GM12878 (cell line): ENCODE data around the gene MAFB. TPM values are rescaled to one million over a fixed set of nuclear protein-coding genes. Genes with fewer than 3 reads are reported as not detected.

Experiments
- ATAC-seq: fragments of 200-7000 bp; cut with Tn5 transposase; 3 replicates; pipeline ENCODE4 v1.9.1; 2020; ENCODE audit warnings: mild to moderate bottlenecking, moderate library complexity
- BruUV-seq: library from RNA; stranded (reverse); fragments of 400-500 nt; replicated peaks from 2 replicates; lab custom pipeline; 2021; lab: Mats Ljungman, UMichigan
- CTCF ChIA-PET: fragments of 300-600 bp; sonication (Branson Sonifier 250); formaldehyde crosslinking; extraction: SDS; loops from one replicate; lab custom pipeline; 2021; ENCODE audit warnings: inconsistent platforms; lab: Yijun Ruan, JAX
- POLR2A ChIA-PET: fragments of 350-600 bp; formaldehyde crosslinking; extraction: SDS; loops from one replicate; lab custom pipeline; 2021; ENCODE audit warnings: inconsistent platforms; lab: Charles Lee
- RAD21 ChIA-PET: fragments of 300-600 bp; sonication (Branson Sonifier 250); formaldehyde crosslinking; loops from one replicate; lab custom pipeline; 2023; ENCODE audit warnings: antibody characterized with exemption; ENCODE audit not compliant: unreplicated experiment; lab: Charles Lee
- SMC1A ChIA-PET: fragments of 300-600 bp; sonication (Branson Sonifier 250); formaldehyde crosslinking; loops from one replicate; lab custom pipeline; 2023; ENCODE audit not compliant: unreplicated experiment, uncharacterized antibody; lab: Charles Lee
- DNase-seq: peaks from one replicate; pipeline ENCODE4 v3.0.0-alpha.2; 2011; ENCODE audit warnings: low read depth, low spot score
- FAIRE-seq: peaks from 3 replicates; lab custom pipeline; 2011; peaks lifted over from hg19 to GRCh38; lab: Jason Lieb, UNC
- H2AFZ ChIP-seq: 2 replicates; pipeline ENCODE4 v1.6.0; 2011; ENCODE audit warnings: low read depth, low read length, control low read depth; ENCODE audit not compliant: control insufficient read depth
- H3K27ac ChIP-seq: 2 replicates; pipeline ENCODE4 v1.5.1; 2011; ENCODE audit warnings: control low read depth; ENCODE audit not compliant: control insufficient read depth, insufficient read depth
- H3K27me3 ChIP-seq, 2 experiments: replicated peaks in 1 of 2; 2 replicates each; pipeline versions ENCODE4 v1.6.0 to v1.6.1; 2011; ENCODE audit warnings: low read length in 1 of 2; ENCODE audit not compliant: control insufficient read depth in 2 of 2, insufficient read depth in 2 of 2
- H3K36me3 ChIP-seq, 2 experiments: 2 replicates each; pipeline ENCODE4 v1.5.1; 2011; ENCODE audit warnings: low read length in 1 of 2; ENCODE audit not compliant: control insufficient read depth in 2 of 2, insufficient read depth in 2 of 2
- H3K4me1 ChIP-seq: 2 replicates; pipeline ENCODE4 v1.6.1; 2011; ENCODE audit warnings: mild to moderate bottlenecking, low read length, moderate library complexity, mixed read lengths; ENCODE audit not compliant: control insufficient read depth, insufficient read depth
- H3K4me2 ChIP-seq: 2 replicates; pipeline ENCODE4 v1.6.0; 2011; ENCODE audit warnings: control low read depth; ENCODE audit not compliant: control insufficient read depth, insufficient read depth
- H3K4me3 ChIP-seq: fragments of 200-600 bp; sonication (generic); 2 replicates; pipeline ENCODE4 v1.5.1; 2016
- H3K79me2 ChIP-seq: 2 replicates; pipeline ENCODE4 v1.6.0; 2011; ENCODE audit warnings: low read length; ENCODE audit not compliant: control insufficient read depth, insufficient read depth
- H3K9ac ChIP-seq: 2 replicates; pipeline ENCODE4 v1.8.0; 2011; ENCODE audit warnings: low read length, control low read depth, mixed read lengths; ENCODE audit not compliant: control insufficient read depth, insufficient read depth
- H3K9me3 ChIP-seq: replicated peaks from 3 replicates; pipeline ENCODE4 v1.5.1; 2011; ENCODE audit warnings: mild to moderate bottlenecking, low read length; ENCODE audit not compliant: control insufficient read depth, insufficient read depth
- H4K20me1 ChIP-seq: 2 replicates; pipeline ENCODE4 v1.6.0; 2011; ENCODE audit not compliant: control insufficient read depth, insufficient read depth
- ATF7 ChIP-seq: fragments of 450-650 bp; IDR thresholded peaks from 2 replicates; pipeline ENCODE4 v1.6.1; 2016; ENCODE audit warnings: low read depth, mild to moderate bottlenecking
- CBX5 ChIP-seq: sonication (generic); IDR thresholded peaks from 2 replicates; pipeline ENCODE4 v1.6.1; 2016; ENCODE audit warnings: low read depth, moderate library complexity, mild to moderate bottlenecking, inconsistent platforms
- CREB1 ChIP-seq: IDR thresholded peaks from 2 replicates; pipeline ENCODE4 v1.6.1; 2012; ENCODE audit warnings: low read depth, mild to moderate bottlenecking, inconsistent platforms
- MEF2A ChIP-seq: IDR thresholded peaks from 2 replicates; pipeline ENCODE4 v1.6.1; 2011; ENCODE audit warnings: low read depth, mild to moderate bottlenecking, low read length, moderate library complexity; ENCODE audit not compliant: insufficient read depth
- PAX5 ChIP-seq: IDR thresholded peaks from 2 replicates; pipeline ENCODE4 v1.6.1; 2011; ENCODE audit warnings: low read depth, low read length, borderline replicate concordance
- SIN3A ChIP-seq: IDR thresholded peaks from 2 replicates; pipeline ENCODE4 v1.6.1; 2012; ENCODE audit warnings: low read depth, low read length, improper control_type of control experiment
- SIX5 ChIP-seq: IDR thresholded peaks from 2 replicates; pipeline ENCODE4 v1.6.1; 2011; ENCODE audit warnings: mild to moderate bottlenecking, low read depth, low read length, moderate library complexity; ENCODE audit not compliant: severe bottlenecking
- SMAD1 ChIP-seq: fragments of 450-650 bp; IDR thresholded peaks from 2 replicates; pipeline ENCODE4 v1.6.1; 2018; ENCODE audit warnings: mild to moderate bottlenecking, low read depth; ENCODE audit not compliant: partially characterized antibody
- SREBF1 ChIP-seq: IDR thresholded peaks from 2 replicates; pipeline ENCODE4 v1.6.1; 2012; ENCODE audit warnings: mild to moderate bottlenecking, low read length
- STAT3 ChIP-seq: IDR thresholded peaks from 2 replicates; pipeline ENCODE4 v1.6.1; 2011; ENCODE audit warnings: low read depth, low read length, improper control_type of control experiment
- YY1 ChIP-seq: IDR thresholded peaks from 2 replicates; pipeline ENCODE4 v1.6.1; 2011; ENCODE audit warnings: low read depth, mild to moderate bottlenecking, low read length
- ZNF384 ChIP-seq: IDR thresholded peaks from 2 replicates; pipeline ENCODE4 v1.6.1; 2012; ENCODE audit warnings: low read depth, mild to moderate bottlenecking, low read length, improper control_type of control experiment, borderline replicate concordance
- ZNF687 ChIP-seq: fragments of 450-650 bp; IDR thresholded peaks from 2 replicates; pipeline ENCODE4 v1.6.1; 2017; ENCODE audit warnings: mild to moderate bottlenecking, moderate library complexity
- ZSCAN29 ChIP-seq: fragments of 450-650 bp; IDR thresholded peaks from 2 replicates; pipeline ENCODE4 v1.6.1; 2017; ENCODE audit warnings: mild to moderate bottlenecking, moderate library complexity
- WGBS: methylation state at CpG from one replicate; pipeline ENCODE4 v1.1.6; 2016; ENCODE audit warnings: low lambda C conversion rate; ENCODE audit not compliant: insufficient replicate concordance, insufficient coverage; ENCODE audit errors: missing lambda C conversion rate; 5-methylcytosine and 5-hydroxymethylcytosine counted together
- in situ Hi-C: fragments of 300-500 bp; cut with MboI; formaldehyde crosslinking; loops from 9 replicates; pipeline ENCODE4 v1.14.3; 2018; ENCODE audit warnings: mixed read lengths
- intact Hi-C: fragments of 100-400 bp; cut with micrococcal nuclease; formaldehyde crosslinking; loops from one replicate; pipeline ENCODE4 v1.14.2; 2022; ENCODE audit not compliant: unreplicated experiment
- polyA plus RNA-seq, 11 experiments: library from polyadenylated mRNA; depleted of rRNA in 4 of 11; unstranded in 6 of 11; stranded (reverse) in 5 of 11; fragments of >200 nt; fragmentation: Nextera tagmentation in 4 of 11; fragmentation: Illumina TruSeq in 1 of 11; extraction: Ambion mirVana in 4 of 11; extraction: Trizol in 1 of 11; gene quantifications; 1 replicate in 1 of 11; 2 replicates in 10 of 11; pipeline versions ENCODE4 v1.2.1 to v1.2.3, GENCODE V29; 2011 to 2016; ENCODE audit warnings: inconsistent platforms in 2 of 11, missing spikeins in 2 of 11, low read depth in 1 of 11
- total RNA-seq, 4 experiments: library from RNA; depleted of rRNA in 3 of 4; stranded (reverse); fragments of >200 nt in 3 of 4; fragmentation: Illumina TruSeq in 1 of 4; extraction: Trizol in 1 of 4; gene quantifications; 2 replicates each; pipeline versions ENCODE4 v1.2.1 to v1.2.3, GENCODE V29; 2013 to 2021
- TF ChIP-seq, protein P1 (sequence below): IDR thresholded peaks from 2 replicates; pipeline ENCODE4 v1.6.1; 2012; ENCODE audit warnings: low read depth, low read length, improper control_type of control experiment

MAFB gene
- total and polyA plus RNA-seq, 10 of the 15 experiments (the other 5 are each of a cell fraction or from before 2014, with no cell fraction given): 0.01 to 0.08 (median 0.01) TPM; not detected in 7

- H2AFZ ChIP-seq: peak overlapping the region; percentile 29; the same call in 1 of the 2 replicates
- no peak overlapping the region for H3K9ac ChIP-seq
- TF ChIP-seq ATF7 (no peak), SMAD1 (no peak), CBX5 (no peak), PAX5 (no peak), SIN3A (no peak), ZNF384 (no peak), MEF2A (no peak), YY1 (no peak), STAT3 (no peak), CREB1 (no peak), SIX5 (no peak), ZSCAN29 (no peak), SREBF1 (no peak), ZNF687 (no peak)
- TF ChIP-seq, protein P1, sequence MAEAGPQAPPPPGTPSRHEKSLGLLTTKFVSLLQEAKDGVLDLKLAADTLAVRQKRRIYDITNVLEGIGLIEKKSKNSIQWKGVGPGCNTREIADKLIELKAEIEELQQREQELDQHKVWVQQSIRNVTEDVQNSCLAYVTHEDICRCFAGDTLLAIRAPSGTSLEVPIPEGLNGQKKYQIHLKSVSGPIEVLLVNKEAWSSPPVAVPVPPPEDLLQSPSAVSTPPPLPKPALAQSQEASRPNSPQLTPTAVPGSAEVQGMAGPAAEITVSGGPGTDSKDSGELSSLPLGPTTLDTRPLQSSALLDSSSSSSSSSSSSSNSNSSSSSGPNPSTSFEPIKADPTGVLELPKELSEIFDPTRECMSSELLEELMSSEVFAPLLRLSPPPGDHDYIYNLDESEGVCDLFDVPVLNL: no peak
- no peaks in the 10 kb centered on the region for H3K9me3 ChIP-seq
- FAIRE-seq (no peak), DNase-seq (no peak), ATAC-seq (no peak)
- POLR2A ChIA-PET: no interaction called here
- peaks cover 6% of the 10 kb centered on the region for H3K4me1 ChIP-seq
- 20% methylated on average over 6 of the region's 6 CpGs for WGBS
- no peaks in the 10 kb centered on the region for H4K20me1 ChIP-seq
- in situ Hi-C loops (no loop called here), intact Hi-C loops (no loop called here)
- CTCF ChIA-PET: no interaction called here
- no TSS peak for BruUV-seq
- 0 out of 2 replicates have a peak overlapping the region, but pooled peaks have one; percentile 31 for H3K27ac ChIP-seq
- SMC1A ChIA-PET: no interaction called here
- 0 out of 4 replicates have a peak, but pooled peaks cover 0 to 5% of the 10 kb centered on the region in 2 experiments for H3K27me3 ChIP-seq
- H3K4me3 ChIP-seq: no peak overlapping the region
- no peaks in the 10 kb centered on the region for H3K36me3 ChIP-seq
- H3K79me2 ChIP-seq: no peaks in the 10 kb centered on the region
- RAD21 ChIA-PET: no interaction called here
- H3K4me2 ChIP-seq: no peak overlapping the region
Measured at GRCh38 chr20:40713508-40713907, 24.5 kb upstream of the MAFB start.
